ENCODE data around the gene RYR1. TPM values are rescaled to one million over a fixed set of nuclear protein-coding genes. Genes with fewer than 3 reads are reported as not detected.
"Not testable (repeated sequence)": the region's sequence is repeated elsewhere in the genome, so short reads cannot be mapped to it uniquely, and the experiment has no call there.

Gene RYR1
- total RNA-seq, 4 donors from 2014 or later, result 0.54 to 1.6 (median 0.61) TPM

GRCh38 chr19:38409631-38410133 is 23.8 kb upstream of the RYR1 start:
- no peak for TF ChIP-seq POLR2A (IDR thresholded peaks at IDR 0.05)
- TF ChIP-seq CTCF (IDR thresholded peaks at IDR 0.05), result no peak
- no peaks in the 10 kb centered on the region for H3K9me3 ChIP-seq
- H3K36me3 ChIP-seq, result no peaks in the 10 kb centered on the region
- DNase-seq, result peak in 1 of 2 donors; percentile 22
- no peak overlapping the region for H3K4me3 ChIP-seq (replicated peaks in 1 of 3)
- no peaks in the 10 kb centered on the region for H3K4me1 ChIP-seq
- intact Hi-C loops (cut with DNase I), result loop anchor here (10.0 kb wide), 1 partner anchor 515 kb away; no protein-coding TSS in a partner anchor
- no peak overlapping the region for H3K27ac ChIP-seq
- no peaks in the 10 kb centered on the region for H3K27me3 ChIP-seq
- 54 to 55% methylated on average over 7 of the region's 7 CpGs for WGBS, 2 donors

GRCh38 chr19:38410407-38410806 is 23.1 kb upstream of the RYR1 start:
- H3K27ac ChIP-seq; DNase-seq; intact Hi-C loops (cut with DNase I); H3K4me3 ChIP-seq (replicated peaks in 1 of 3); H3K4me1 ChIP-seq; H3K9me3 ChIP-seq; H3K27me3 ChIP-seq; H3K36me3 ChIP-seq: not testable (repeated sequence)
- 64 to 74% methylated on average over 6 of the region's 6 CpGs for WGBS, 2 donors

GRCh38 chr19:38411041-38411712 is 22.3 kb upstream of the RYR1 start:
- H3K27ac ChIP-seq, result no peak overlapping the region
- no peak for DNase-seq
- H3K4me1 ChIP-seq, result no peaks in the 10 kb centered on the region
- no peak overlapping the region for H3K4me3 ChIP-seq (replicated peaks in 1 of 3)
- H3K9me3 ChIP-seq, result no peaks in the 10 kb centered on the region
- WGBS, 2 donors, result 88 to 90% methylated on average over 9 to 13 of the region's 13 CpGs
- no peak for TF ChIP-seq POLR2A (IDR thresholded peaks at IDR 0.05)
- TF ChIP-seq CTCF (IDR thresholded peaks at IDR 0.05), result no peak
- H3K27me3 ChIP-seq, result no peaks in the 10 kb centered on the region
- no peaks in the 10 kb centered on the region for H3K36me3 ChIP-seq
- intact Hi-C loops (cut with DNase I), result no loop called here

GRCh38 chr19:38411898-38412297 is 21.6 kb upstream of the RYR1 start:
- H3K4me3 ChIP-seq (replicated peaks in 1 of 3); H3K36me3 ChIP-seq; H3K9me3 ChIP-seq; intact Hi-C loops (cut with DNase I); H3K27ac ChIP-seq; H3K4me1 ChIP-seq; H3K27me3 ChIP-seq; DNase-seq: not testable (repeated sequence)
- WGBS, 2 donors, result 87 to 92% methylated on average over 5 of the region's 5 CpGs

- H3K27me3 ChIP-seq, result no peaks in the 10 kb centered on the region
- no peaks in the 10 kb centered on the region for H3K9me3 ChIP-seq
- no peak for DNase-seq
- TF ChIP-seq CTCF (IDR thresholded peaks at IDR 0.05), result no peak
- TF ChIP-seq POLR2A (IDR thresholded peaks at IDR 0.05), result no peak
- H3K4me1 ChIP-seq, result peaks cover 0 to under 1% of the 10 kb centered on the region in 2 donors
- no peak overlapping the region for H3K4me3 ChIP-seq (replicated peaks in 1 of 3)
- H3K27ac ChIP-seq, result no peak overlapping the region
- H3K36me3 ChIP-seq, result no peaks in the 10 kb centered on the region
- 88 to 96% methylated on average over 7 to 8 of the region's 8 CpGs for WGBS, 2 donors
- intact Hi-C loops (cut with DNase I), result no loop called here
These were observed 21.0 kb upstream of the RYR1 start for GRCh38 chr19:38412491-38412890.

- Histone ChIP-seq H3K27me3 (no peaks in the 10 kb centered on the region), H3K36me3 (no peaks in the 10 kb centered on the region), H3K4me3 (replicated peaks in 1 of 3) (no peak overlapping the region), H3K4me1 (peaks cover 4 to 5% of the 10 kb centered on the region in 2 donors), H3K27ac (no peak overlapping the region), H3K9me3 (no peaks in the 10 kb centered on the region)
- DNase-seq, result no peak
- TF ChIP-seq POLR2A (IDR thresholded peaks at IDR 0.05), result no peak
- TF ChIP-seq CTCF (IDR thresholded peaks at IDR 0.05), result no peak
- intact Hi-C loops (cut with DNase I), result no loop called here
- WGBS, 2 donors, result 77% methylated on average over 11 of the region's 11 CpGs
These were observed 20.5 kb upstream of the RYR1 start for GRCh38 chr19:38412961-38413360.

Data from thyroid gland (tissue), 4 donors.